Measurements from ENCODE around the gene NECAB2.

DNA sequence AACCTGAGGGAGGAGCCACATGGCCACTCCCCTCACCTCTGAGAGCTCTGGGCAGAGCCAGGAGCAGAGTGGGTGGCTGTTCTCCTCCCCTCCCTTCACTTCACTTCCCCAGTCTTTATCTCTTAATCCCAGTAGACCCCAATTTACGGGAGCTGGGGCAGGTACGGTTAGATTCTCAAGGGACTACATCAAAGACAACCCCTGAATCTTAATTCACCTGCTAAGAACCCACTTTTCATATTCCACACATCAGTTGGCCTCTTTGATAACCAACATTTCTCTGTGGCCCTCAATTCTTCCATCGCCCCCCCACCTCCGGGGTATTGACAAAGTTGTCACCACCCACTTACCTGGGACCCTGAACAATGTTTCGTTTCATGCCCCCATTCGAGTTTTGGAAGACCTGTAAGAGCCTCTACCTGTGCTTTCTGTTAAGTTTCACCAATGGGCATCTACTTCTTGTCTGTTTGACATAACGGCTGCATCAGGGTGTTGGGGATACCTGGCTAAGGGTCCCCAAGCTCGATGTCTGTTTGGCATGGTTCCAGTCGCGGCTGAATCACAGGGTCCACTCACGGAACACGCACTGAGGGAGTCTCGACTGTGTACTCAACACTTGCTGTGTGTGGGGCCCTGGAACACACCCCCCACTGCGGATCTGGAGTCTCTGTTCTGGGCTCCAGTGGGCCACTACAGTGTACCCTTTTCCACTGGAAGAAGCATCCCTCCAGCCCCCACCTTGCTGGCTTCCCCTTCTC is 46.7 kb downstream of the NECAB2 start:
- TF ChIP-seq POLR2A (IDR thresholded peaks at IDR 0.05; ENCODE audit: low read length) (no peak), GATA1 (IDR thresholded peaks at IDR 0.05; ENCODE audit: low read depth, low read length) (no peak)

Data from erythroblast (primary cell).